GM12801 (cell line): Measurements from ENCODE around the gene SORCS3.

Experiments used
- TF ChIP-seq, protein P1 (sequence below): IDR thresholded peaks from one replicate; pipeline ENCODE4 v1.5.1; 2011; ENCODE audit warnings: control low read depth; ENCODE audit not compliant: insufficient read length; ENCODE audit errors: extremely low read depth

The SORCS3 gene

GRCh38 chr10:104966563-104967297 lies 325.6 kb downstream of the SORCS3 start:
- TF ChIP-seq, protein P1, sequence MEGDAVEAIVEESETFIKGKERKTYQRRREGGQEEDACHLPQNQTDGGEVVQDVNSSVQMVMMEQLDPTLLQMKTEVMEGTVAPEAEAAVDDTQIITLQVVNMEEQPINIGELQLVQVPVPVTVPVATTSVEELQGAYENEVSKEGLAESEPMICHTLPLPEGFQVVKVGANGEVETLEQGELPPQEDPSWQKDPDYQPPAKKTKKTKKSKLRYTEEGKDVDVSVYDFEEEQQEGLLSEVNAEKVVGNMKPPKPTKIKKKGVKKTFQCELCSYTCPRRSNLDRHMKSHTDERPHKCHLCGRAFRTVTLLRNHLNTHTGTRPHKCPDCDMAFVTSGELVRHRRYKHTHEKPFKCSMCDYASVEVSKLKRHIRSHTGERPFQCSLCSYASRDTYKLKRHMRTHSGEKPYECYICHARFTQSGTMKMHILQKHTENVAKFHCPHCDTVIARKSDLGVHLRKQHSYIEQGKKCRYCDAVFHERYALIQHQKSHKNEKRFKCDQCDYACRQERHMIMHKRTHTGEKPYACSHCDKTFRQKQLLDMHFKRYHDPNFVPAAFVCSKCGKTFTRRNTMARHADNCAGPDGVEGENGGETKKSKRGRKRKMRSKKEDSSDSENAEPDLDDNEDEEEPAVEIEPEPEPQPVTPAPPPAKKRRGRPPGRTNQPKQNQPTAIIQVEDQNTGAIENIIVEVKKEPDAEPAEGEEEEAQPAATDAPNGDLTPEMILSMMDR, result no peak

GRCh38 chr10:104980368-104980767 lies 339.3 kb downstream of the SORCS3 start:
- TF ChIP-seq, protein P1, result no peak

GRCh38 chr10:104981995-104982394 lies 340.9 kb downstream of the SORCS3 start:
- TF ChIP-seq, protein P1, result no peak

DNA sequence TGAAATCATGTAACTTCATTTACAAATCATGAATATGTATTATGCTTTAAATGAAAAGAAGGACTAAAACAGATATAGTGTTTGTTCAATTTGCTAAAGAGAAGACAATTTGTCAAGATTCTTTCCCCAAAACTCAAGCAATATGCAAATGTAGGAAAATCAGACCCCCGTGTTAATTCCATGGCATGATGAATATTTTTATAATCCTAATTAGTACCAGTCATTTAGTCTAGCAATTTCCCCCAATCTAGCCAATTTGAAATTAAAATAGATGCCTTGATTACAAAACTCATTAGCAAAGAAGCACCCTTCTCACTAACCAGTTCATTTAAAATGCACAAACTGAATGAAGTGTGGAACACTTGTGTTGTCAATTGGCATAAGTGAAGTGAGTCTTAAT lies 347.6 kb downstream of the SORCS3 start:
- TF ChIP-seq, protein P1, result no peak

DNA sequence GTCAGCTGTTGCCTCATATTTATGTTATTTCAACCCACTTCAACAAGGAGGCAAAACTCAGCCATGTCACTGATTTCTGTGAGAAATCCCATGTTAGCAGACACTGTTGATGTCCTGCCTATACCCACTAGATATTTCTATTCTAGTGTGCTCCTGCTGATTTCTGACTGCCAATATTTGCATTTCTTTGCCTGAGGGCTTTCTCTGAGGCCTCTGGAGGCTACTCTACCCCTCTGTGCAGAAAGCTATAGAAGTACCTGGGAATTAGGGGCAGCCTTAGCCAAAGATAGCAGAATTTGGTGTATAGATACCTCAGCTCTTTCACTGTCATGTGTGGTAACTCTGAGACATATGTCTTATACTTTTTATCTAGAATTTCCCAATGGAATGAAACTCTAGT lies 348.8 kb downstream of the SORCS3 start:
- TF ChIP-seq, protein P1, result no peak

DNA sequence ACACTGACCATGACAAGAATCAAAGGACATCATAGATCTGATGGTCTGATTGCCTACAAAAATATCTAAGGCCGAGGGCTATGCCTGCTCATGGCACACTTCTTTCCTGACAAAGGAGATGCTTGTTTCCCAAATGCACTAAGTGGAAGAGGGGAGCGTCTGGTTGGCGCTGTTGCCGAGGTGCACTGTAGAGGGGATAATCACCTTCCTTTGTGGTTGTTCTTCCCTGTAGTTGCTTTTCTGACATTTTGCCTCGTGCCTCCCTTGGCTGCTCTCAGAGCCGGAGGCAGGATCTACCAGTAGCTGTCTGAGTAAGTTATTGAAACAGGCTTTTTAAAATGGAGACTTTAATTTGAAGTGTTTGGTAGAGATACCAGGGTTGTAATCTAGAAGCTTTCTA lies 352.0 kb downstream of the SORCS3 start:
- TF ChIP-seq, protein P1, result no peak

GRCh38 chr10:105001269-105001668 lies 360.2 kb downstream of the SORCS3 start:
- TF ChIP-seq, protein P1, result no peak
